ENCODE results near the gene SHISAL1.

Gene SHISAL1

GRCh38 chr22:44345872-44346271 lies 33.1 kb upstream of the SHISAL1 start:
- DNase-seq (ENCODE audit: extremely low spot score, insufficient read length, low read depth) (no peak), FAIRE-seq (no peak)

- DNase-seq (ENCODE audit: extremely low spot score, insufficient read length, low read depth) (no peak), FAIRE-seq (no peak)
These were observed 31.7 kb upstream of the SHISAL1 start for GRCh38 chr22:44344407-44344806.

- no peak for DNase-seq (ENCODE audit: extremely low spot score, insufficient read length, low read depth)
- FAIRE-seq: no peak
These were observed 29.7 kb upstream of the SHISAL1 start for GRCh38 chr22:44342347-44342956.

- no peak for FAIRE-seq
- no peak for DNase-seq (ENCODE audit: extremely low spot score, insufficient read length, low read depth)
These were observed 28.9 kb upstream of the SHISAL1 start for GRCh38 chr22:44341431-44342346.

- DNase-seq (ENCODE audit: extremely low spot score, insufficient read length, low read depth) (no peak), FAIRE-seq (no peak)
These were observed 27.8 kb upstream of the SHISAL1 start for GRCh38 chr22:44340271-44341239.

GRCh38 chr22:44338906-44339305 lies 26.2 kb upstream of the SHISAL1 start:
- FAIRE-seq: no peak

GRCh38 chr22:44338177-44338810 lies 25.5 kb upstream of the SHISAL1 start:
- FAIRE-seq: no peak
- DNase-seq (ENCODE audit: extremely low spot score, insufficient read length, low read depth): no peak

More at GRCh38 chr22:44338906-44339305, 26.2 kb upstream of the SHISAL1 start:
- no peak for DNase-seq (ENCODE audit: extremely low spot score, insufficient read length, low read depth)

- no peak for FAIRE-seq
- no peak for DNase-seq (ENCODE audit: extremely low spot score, insufficient read length, low read depth)
These were observed 24.9 kb upstream of the SHISAL1 start for GRCh38 chr22:44337678-44338004.

GRCh38 chr22:44336962-44337677 lies 24.4 kb upstream of the SHISAL1 start:
- DNase-seq (ENCODE audit: extremely low spot score, insufficient read length, low read depth): no peak
- no peak for FAIRE-seq

- DNase-seq (ENCODE audit: extremely low spot score, insufficient read length, low read depth): no peak
- peak; percentile 21 for FAIRE-seq
These were observed 23.4 kb upstream of the SHISAL1 start for GRCh38 chr22:44335903-44336803.

- no peak for FAIRE-seq
- DNase-seq (ENCODE audit: extremely low spot score, insufficient read length, low read depth): no peak
These were observed 22.5 kb upstream of the SHISAL1 start for GRCh38 chr22:44335066-44335839.

GRCh38 chr22:44333847-44334635 lies 21.3 kb upstream of the SHISAL1 start:
- FAIRE-seq: no peak

GRCh38 chr22:44332946-44333345 lies 20.2 kb upstream of the SHISAL1 start:
- DNase-seq (ENCODE audit: extremely low spot score, insufficient read length, low read depth) (no peak), FAIRE-seq (no peak)

More at GRCh38 chr22:44333847-44334635, 21.3 kb upstream of the SHISAL1 start:
- DNase-seq (ENCODE audit: extremely low spot score, insufficient read length, low read depth): no peak

GRCh38 chr22:44331881-44332714 lies 19.3 kb upstream of the SHISAL1 start:
- DNase-seq (ENCODE audit: extremely low spot score, insufficient read length, low read depth) (no peak), FAIRE-seq (no peak)

- DNase-seq (ENCODE audit: extremely low spot score, insufficient read length, low read depth): no peak
- no peak for FAIRE-seq
These were observed 18.3 kb upstream of the SHISAL1 start for GRCh38 chr22:44330744-44331660.

All from GM18507 (cell line).